Measurements from ENCODE around the gene KRT7.

KRT7 gene

DNA sequence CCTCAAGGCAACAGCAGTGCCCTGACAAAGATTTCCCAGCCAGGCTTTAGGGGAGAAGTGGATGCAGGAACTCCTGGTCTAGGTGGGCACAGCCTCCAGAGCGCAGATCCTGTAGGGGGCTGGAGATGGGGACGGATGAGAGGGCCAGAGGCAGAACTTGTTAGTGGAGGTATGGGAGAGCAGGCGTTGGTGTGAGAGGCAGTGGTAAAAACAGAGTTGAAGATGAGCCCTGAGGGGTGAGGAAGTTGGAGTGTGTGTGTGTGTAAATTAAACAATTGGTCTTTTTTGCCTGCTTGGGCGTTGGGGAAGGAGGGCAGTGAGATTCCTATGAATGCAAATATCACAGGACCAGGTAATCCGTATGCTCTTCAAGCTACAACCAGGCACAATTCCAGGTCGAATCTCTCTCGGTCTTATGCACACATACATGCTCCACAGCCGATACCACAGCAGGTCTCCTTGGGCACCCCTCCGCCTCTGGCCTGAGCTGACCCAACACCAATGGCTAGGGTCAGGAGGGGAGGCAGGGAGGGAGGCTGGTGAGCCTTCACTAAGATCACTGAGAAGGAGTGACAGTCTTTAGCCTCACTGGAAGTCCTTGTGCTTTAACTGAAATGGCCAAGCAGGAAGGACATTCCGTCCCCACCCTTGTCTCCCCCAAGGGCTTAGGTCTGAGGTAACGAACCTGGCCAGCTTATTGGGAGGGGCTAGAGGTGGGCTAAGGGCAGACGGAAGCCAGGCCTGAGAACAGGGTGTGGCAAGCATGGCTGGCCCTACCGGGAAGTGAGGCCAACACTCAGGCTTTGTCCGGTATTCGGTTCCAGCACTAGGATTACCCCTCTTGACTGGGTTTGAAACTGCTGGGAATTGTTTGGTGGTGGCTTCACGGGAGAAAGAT lies 1.5 kb upstream of the KRT7 start:
- H3K79me2 ChIP-seq, result no peaks in the 10 kb centered on the region
- H3K9me3 ChIP-seq (ENCODE audit: control insufficient read depth, low read length), result no peaks in the 10 kb centered on the region
- H3K27ac ChIP-seq, result peak overlapping the region; percentile 72
- peak overlapping the region; percentile 80 for H2AFZ ChIP-seq
- no peaks in the 10 kb centered on the region for H3K36me3 ChIP-seq (ENCODE audit: control insufficient read depth, insufficient read depth, low read length)
- peaks cover 13% of the 10 kb centered on the region for H3K4me1 ChIP-seq
- no peak overlapping the region for H3K4me2 ChIP-seq (ENCODE audit: low read length)
- H3K4me3 ChIP-seq (ENCODE audit: low read depth, low read length), result no peak overlapping the region
- TF ChIP-seq, protein P1, sequence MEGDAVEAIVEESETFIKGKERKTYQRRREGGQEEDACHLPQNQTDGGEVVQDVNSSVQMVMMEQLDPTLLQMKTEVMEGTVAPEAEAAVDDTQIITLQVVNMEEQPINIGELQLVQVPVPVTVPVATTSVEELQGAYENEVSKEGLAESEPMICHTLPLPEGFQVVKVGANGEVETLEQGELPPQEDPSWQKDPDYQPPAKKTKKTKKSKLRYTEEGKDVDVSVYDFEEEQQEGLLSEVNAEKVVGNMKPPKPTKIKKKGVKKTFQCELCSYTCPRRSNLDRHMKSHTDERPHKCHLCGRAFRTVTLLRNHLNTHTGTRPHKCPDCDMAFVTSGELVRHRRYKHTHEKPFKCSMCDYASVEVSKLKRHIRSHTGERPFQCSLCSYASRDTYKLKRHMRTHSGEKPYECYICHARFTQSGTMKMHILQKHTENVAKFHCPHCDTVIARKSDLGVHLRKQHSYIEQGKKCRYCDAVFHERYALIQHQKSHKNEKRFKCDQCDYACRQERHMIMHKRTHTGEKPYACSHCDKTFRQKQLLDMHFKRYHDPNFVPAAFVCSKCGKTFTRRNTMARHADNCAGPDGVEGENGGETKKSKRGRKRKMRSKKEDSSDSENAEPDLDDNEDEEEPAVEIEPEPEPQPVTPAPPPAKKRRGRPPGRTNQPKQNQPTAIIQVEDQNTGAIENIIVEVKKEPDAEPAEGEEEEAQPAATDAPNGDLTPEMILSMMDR (IDR thresholded peaks at IDR 0.05), result no peak
- H3K27me3 ChIP-seq (ENCODE audit: control insufficient read depth, insufficient read depth, low read length), result no peaks in the 10 kb centered on the region
- no peak overlapping the region for H3K9ac ChIP-seq

DNA sequence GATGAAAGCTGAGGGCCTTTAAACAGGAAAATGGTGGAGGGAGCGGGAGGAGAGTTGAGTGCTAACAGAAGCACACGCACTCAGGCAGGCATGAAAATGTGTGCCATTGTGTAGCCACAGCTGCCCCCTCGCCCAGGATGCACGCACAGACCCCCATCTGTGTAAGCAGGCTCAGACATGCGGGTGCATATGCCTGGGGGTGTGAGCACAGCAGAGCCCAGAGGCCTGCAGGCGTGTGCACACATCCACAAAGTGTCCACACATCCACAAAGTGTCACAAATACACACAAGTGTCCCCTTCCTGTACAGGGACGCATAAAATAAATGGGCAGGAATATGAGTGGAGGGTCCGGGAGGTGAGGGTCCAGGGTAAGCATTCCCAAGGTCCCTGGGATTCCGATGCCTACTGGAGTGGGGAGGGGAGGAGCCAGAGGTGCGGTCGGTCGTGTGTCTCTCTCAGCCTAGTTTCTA lies 805 bp upstream of the KRT7 start:
- Histone ChIP-seq H3K36me3 (ENCODE audit: control insufficient read depth, insufficient read depth, low read length) (no peaks in the 10 kb centered on the region), H2AFZ (peak overlapping the region; percentile 80), H3K27me3 (ENCODE audit: control insufficient read depth, insufficient read depth, low read length) (no peaks in the 10 kb centered on the region), H3K27ac (peak overlapping the region; percentile 72), H3K79me2 (no peaks in the 10 kb centered on the region), H3K4me2 (ENCODE audit: low read length) (no peak overlapping the region), H3K9me3 (ENCODE audit: control insufficient read depth, low read length) (no peaks in the 10 kb centered on the region), H3K4me1 (peaks cover 13% of the 10 kb centered on the region), H3K4me3 (ENCODE audit: low read depth, low read length) (no peak overlapping the region), H3K9ac (peak overlapping the region; percentile 34)
- TF ChIP-seq, protein P1 (IDR thresholded peaks at IDR 0.05), result no peak

DNA sequence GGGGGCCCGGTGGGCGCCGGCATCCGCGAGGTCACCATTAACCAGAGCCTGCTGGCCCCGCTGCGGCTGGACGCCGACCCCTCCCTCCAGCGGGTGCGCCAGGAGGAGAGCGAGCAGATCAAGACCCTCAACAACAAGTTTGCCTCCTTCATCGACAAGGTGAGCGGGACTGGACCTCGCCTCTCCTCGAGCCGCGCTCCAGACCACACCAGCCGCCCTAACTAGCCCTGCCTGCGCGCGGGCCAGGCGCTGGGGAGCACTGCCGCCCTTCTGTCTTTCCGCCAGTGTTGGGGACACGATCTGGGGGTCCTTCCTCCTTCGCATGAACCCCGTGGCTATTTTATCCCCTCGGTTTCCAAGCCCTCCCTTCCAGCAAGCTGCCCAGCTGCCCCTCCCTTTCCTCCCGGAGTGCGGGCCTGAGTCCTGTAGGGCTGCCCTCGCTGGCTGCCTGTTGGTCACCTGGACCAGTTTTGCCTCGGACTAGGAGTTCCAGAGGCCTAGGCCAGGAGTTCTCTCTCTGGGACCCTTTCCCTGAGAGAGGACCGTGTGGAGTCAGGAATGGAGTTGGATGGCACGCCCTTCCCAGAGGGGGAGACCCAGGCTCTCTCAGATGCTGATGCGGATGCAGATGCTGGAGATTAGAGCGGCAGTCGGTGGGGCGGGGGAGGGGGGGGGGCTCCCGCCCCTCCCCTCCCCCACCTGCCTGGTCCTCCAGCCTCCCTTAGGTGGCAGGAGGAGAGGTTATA lies 592 bp downstream of the KRT7 start:
- Histone ChIP-seq H3K4me1 (peaks cover 17% of the 10 kb centered on the region), H3K4me2 (ENCODE audit: low read length) (no peak overlapping the region), H3K27me3 (ENCODE audit: control insufficient read depth, insufficient read depth, low read length) (no peaks in the 10 kb centered on the region), H3K4me3 (ENCODE audit: low read depth, low read length) (no peak overlapping the region), H3K79me2 (no peaks in the 10 kb centered on the region), H3K36me3 (ENCODE audit: control insufficient read depth, insufficient read depth, low read length) (no peaks in the 10 kb centered on the region), H3K9me3 (ENCODE audit: control insufficient read depth, low read length) (no peaks in the 10 kb centered on the region), H2AFZ (peak overlapping the region; percentile 80), H3K27ac (peak overlapping the region; percentile 72), H3K9ac (no peak overlapping the region)
- TF ChIP-seq, protein P1 (IDR thresholded peaks at IDR 0.05), result no peak

DNA sequence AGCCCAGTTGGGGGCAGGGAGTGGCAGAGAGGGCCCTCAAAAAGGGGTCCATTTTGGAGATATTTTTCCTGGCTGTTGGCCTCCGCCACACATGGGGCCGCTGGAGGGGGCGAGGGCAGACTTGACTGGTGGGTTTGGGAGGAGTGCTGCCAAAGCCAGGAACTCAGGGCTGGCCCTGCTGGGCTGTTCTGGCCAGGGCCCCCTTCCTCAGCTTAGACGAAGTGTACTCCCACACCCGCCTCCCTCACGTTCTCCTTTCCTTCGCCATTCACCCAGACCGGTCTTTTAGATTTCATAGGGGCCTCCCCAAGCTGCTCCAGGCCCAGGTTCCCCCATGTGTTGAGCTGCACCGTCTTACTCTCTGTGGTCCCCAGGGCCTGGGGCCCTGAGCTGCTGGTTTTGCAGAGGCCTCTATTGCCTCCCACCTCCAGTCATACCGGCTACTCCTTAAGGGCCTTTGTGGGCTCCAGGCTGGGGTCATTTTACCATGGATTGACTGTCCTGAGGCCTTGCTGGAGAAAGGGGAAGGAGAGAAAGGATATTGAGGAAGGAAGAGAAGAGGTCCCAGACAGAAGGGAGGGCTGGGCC lies 1.3 kb downstream of the KRT7 start:
- Histone ChIP-seq H2AFZ (no peak overlapping the region), H3K79me2 (no peaks in the 10 kb centered on the region), H3K9me3 (ENCODE audit: control insufficient read depth, low read length) (no peaks in the 10 kb centered on the region), H3K27me3 (ENCODE audit: control insufficient read depth, insufficient read depth, low read length) (no peaks in the 10 kb centered on the region), H3K4me2 (ENCODE audit: low read length) (no peak overlapping the region), H3K4me3 (ENCODE audit: low read depth, low read length) (no peak overlapping the region), H3K9ac (no peak overlapping the region), H3K4me1 (peaks cover 17% of the 10 kb centered on the region), H3K27ac (no peak overlapping the region), H3K36me3 (ENCODE audit: control insufficient read depth, insufficient read depth, low read length) (no peaks in the 10 kb centered on the region)
- TF ChIP-seq, protein P1 (IDR thresholded peaks at IDR 0.05), result no peak
